HL-60/S4 treated with phorbol 12-myristate 13-acetate at 8.2 ng/mL for 4 days and 3 days (cell line): ENCODE measurements around the gene FOXJ3.

Experiments used
- in situ Hi-C: fragments of 300-500 bp; cut with MboI; formaldehyde crosslinking; loops from 2 replicates; pipeline ENCODE4 v1.15.0; 2022; ENCODE audit warnings: low sequenced_read_pairs

The FOXJ3 gene

DNA sequence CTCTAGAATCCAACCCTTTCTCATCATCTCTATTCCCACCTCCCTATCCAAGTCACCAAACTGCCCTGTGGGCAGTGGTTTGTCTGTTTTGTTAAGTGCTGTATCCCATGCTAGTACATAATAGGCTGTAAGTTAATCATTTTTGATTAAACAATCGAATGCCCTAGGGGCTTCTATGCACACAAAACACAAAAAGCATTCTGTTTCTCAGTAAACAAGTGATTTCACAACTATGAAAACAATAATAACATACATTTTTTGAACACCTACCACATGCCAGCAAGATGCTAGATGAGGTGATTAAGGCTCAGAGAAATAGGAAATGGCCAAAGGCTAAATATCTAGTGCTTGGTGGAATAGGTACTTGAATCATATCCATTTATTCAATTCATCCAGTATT lies 186.9 kb downstream of the FOXJ3 start:
- in situ Hi-C loops, result loop anchor here (25.0 kb wide), 1 partner anchor 586 kb away; no protein-coding TSS in a partner anchor

DNA sequence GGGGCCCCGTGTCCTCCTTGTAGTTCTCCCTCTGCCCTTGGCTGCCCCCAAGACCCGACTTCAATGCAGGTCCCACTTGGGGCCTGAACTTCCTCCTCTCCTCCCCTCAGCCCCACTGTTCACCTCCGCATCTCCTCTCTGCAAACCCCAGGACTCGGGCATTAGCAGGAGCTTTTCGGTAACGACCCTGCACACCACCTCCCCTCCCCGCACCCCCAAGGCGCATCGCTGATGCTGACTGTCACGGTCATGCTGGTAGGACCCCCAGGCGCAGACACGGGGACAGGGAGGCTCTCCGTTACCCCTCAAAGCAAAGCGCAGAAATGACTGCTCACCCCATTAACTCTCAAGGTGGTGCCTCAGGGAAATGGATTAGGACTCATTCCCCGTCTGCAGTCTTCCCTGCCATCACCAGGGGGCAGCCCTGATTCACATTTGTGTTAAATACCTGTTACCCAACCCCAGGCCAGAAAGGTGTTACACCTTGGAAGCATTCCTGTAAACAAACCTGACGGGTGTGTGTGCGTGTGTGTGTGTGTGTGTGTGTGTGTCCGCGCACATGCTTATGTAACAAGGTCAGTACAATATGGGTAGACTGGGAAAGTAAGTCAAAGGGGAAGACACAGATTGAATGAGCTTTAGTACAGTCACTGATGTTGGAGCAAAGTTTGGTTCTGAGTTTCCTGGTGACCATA lies 188.3 kb downstream of the FOXJ3 start:
- in situ Hi-C loops, result loop anchor here (25.0 kb wide), 1 partner anchor 584 kb away; no protein-coding TSS in a partner anchor

DNA sequence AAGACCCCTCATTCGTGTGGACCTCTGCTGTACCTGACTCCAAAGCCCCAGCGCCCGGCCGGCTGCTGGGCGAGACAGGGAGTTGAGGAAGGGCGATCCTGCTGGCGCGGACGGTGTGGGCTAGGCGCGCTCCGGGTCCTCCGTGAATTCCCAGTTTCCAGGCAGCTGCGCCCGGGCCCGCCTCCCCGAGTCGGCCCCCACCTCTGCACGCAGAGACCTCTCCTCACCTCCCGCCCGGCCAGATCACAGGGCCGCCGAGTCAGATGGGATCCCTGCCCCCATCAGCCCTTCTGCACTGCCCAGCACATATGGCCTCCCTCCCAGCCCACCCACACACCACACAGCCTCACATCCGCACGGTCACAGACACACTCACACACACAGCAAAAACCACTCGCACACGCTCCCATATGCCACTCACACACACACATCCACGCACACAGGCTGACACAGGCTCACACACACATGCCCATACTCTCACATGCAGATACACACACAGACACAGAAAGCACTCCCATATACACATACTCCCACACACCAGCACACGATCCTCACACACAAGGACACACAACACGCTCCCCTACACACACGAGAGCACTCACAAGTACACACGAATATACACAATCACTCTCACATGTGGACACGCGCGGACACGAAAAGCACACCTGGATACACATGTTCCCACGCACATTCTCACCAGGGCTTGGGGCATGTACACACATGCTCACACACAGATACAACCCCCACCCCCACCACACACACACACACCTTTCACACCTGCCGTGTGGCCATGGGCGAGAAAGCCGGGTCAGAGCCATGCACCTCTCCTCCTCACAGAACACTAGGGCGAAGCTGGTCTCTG lies 189.0 kb downstream of the FOXJ3 start:
- in situ Hi-C loops, result loop anchor here (25.0 kb wide), 1 partner anchor 584 kb away; no protein-coding TSS in a partner anchor

DNA sequence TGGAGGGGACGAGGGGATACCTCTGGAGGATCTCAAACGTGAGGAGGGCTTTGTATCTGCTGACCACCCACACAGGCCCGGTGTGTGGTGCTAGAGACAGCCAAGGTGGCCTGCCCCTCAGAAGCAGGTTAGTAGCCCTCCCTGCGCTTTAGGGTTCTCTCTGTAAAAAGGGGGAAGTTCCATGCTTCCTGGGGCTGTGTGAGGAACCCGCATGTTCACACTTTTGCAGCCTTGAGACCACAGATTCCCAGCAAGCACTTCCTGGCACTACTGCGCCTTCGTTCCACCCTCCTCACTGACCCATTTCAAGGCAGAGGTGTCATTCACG lies 189.7 kb downstream of the FOXJ3 start:
- in situ Hi-C loops, result loop anchor here (25.0 kb wide), 1 partner anchor 583 kb away; no protein-coding TSS in a partner anchor

DNA sequence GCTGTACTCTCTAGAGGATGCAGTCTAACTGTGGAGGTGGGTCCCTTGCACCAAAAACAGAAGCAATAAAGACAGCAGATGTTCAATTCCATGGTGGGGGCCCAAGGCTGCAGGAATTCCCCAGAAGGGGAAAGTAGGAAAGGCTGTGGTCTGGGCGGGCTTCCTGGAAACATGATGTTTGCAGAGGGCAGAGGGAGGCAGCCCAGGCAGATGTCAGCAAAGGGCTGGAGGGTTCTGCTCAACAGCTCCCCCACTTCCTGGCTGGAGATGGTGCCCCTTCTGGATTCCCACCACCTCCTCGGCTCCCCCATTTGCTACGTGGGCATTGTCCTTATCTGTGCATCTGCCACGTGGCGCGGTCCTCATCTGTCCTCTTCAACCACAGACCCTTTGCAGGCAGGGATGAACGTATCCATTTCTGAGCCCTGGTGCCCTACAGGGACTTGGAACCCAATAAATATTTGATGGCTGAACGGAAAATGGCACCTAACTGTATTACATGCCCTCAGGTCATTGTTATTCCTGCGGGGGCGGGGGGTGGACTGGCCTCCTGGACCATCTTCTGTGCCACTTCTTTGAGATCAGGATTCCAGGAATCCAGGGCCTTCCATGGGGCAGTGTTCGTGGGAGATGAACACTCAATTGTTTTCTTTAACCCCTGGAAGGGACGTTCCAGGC lies 190.2 kb downstream of the FOXJ3 start:
- in situ Hi-C loops, result loop anchor here (25.0 kb wide), 1 partner anchor 583 kb away; no protein-coding TSS in a partner anchor

DNA sequence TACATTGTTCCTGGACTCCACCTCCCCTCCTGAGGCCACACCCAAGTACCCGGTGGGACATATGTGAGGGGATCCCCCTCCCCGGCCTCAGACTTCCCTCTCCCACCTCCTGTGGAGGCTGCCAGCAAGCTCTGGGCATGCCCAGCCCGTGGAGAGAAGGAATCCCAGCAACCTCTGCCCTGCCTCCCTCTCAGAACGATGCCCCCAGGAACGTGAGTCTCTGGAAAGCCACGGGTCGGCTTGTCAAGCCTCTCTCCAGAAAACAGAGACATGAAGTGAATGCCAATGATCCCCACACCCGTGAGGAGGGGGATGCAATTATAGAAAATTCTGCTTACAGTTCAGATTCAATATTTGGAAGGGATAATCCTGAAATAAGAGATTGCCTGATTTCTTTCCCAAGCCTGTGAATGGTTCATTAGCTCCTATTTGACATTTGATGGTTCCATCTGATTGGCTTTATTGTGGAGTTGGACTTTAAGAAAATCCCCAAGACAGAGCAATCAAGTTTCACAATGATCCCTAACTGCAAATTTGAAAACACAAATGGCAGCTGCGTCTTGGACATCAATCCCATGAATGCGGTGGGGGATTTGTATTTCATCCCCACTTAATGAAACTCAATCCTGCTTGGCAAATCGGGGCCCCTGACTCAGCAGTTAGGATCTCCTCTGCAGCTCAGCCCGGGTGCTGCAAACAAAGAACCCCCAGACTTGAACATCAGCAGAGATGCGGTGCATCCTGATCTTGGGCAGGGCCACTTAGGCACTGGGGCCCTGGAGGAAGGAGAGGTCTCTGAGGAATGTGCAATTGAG lies 190.9 kb downstream of the FOXJ3 start:
- in situ Hi-C loops, result loop anchor here (25.0 kb wide), 1 partner anchor 582 kb away; no protein-coding TSS in a partner anchor

DNA sequence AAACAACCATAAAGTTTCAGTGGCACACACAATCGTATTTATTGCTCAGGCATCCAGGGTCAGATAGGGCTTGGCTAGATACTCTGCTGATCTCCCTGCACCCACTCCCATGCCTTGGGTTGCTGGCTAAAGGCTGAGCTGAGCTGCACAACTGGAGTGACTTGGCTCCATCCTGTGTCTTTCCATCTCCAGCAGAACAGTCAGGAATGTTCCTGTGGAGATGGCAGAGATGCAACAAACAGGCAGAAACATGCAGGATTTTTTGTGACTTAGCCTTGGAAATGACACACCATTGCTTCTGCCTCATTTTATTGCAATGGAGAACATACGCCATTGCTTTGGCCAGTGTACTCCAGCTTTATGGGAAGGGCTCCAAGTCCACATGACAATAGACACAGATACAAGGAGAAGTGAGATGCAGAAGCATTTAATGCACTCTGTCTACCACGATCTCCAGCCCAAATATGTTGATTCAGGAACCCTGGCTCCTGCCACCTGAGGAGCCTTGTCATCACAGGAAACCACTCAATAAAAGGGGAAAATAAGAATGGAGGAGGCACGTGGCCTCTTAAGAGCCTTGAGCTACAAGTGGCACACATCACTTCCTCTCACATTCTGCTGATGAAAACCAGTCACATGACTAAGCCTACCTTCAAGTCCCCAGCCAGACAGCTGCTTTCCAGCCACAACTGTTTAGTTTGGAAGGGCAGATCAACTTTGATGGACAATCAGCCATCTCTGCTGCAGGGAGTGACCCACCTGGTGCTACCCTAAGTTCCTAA lies 191.9 kb downstream of the FOXJ3 start:
- in situ Hi-C loops, result loop anchor here (25.0 kb wide), 1 partner anchor 581 kb away; no protein-coding TSS in a partner anchor

DNA sequence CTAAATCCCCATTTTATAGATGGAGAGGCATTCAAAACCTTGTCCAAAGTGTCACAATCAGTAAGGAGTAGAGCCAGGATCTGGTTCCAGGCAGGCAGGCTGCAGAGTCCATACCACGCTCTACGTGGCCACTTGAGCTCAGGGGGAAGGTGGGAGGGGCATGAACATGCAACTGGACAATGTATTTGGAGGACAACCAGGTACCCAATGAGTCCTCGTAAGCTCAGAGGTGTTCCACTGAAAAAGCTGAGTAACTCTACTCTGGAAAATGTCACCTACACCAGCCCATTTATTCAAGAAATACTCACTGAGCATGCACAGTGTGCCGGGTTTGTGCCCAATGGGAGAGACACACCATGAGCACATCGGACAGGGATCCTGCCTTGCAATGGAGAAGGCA lies 193.1 kb downstream of the FOXJ3 start:
- in situ Hi-C loops, result loop anchor here (25.0 kb wide), 1 partner anchor 580 kb away; no protein-coding TSS in a partner anchor

DNA sequence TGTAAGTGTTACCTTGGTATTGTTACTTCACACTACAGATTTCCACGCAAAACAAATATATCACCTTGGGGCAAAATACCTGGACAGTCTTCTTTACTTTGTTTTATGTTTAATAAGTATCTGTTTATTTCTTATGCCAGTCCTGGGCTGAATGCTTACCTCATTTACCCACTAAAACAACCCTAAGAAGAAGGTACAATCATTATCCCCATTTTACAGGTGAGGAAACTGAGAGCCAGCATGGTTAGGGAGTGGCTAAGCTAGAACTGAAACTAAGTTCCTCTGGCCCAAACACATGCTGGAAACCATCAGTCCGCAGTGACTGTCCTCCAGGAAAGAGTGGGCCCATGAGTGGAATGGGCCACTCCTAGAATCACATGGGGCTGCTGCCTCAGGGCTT lies 194.8 kb downstream of the FOXJ3 start:
- in situ Hi-C loops, result loop anchor here (25.0 kb wide), 1 partner anchor 578 kb away; no protein-coding TSS in a partner anchor

DNA sequence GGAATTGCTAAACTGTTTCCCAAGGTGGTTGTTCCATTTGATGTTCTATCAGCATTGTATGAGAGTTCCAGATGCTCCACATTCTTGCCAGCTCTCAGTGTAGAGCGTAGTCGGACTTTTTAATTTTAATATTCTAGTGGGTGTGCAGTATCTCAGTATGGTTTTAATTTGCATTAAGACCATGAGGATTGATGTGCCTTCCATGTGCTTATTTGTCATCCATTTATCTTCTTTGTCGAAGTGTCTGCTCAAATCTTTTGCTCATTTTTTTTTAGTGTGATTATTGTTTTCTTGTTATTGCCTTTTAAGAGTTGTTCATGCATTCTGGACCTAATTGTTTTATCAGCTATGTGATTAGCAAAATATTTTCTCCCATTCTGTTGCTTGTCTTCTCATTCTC lies 195.6 kb downstream of the FOXJ3 start:
- in situ Hi-C loops, result loop anchor here (25.0 kb wide), 1 partner anchor 577 kb away; no protein-coding TSS in a partner anchor

DNA sequence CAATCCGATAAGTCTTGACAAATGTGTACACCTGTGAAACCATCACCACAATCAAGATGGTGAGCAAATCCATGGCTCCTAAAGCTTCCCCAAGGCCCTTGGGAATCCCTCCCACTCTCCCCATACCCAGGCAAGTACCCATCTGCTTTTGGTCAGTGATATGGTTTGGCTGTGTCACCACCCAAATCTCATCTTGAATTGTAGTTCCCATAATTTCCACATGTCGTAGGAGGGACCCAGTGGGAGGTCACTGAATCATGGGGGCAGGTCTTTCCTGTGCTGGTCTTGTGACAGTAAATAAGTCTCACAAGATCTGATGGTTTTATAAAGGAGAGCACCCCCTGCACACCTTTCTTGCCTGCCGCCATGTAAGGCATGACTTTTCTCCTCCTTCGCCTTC lies 196.4 kb downstream of the FOXJ3 start:
- in situ Hi-C loops, result loop anchor here (25.0 kb wide), 1 partner anchor 576 kb away; no protein-coding TSS in a partner anchor

DNA sequence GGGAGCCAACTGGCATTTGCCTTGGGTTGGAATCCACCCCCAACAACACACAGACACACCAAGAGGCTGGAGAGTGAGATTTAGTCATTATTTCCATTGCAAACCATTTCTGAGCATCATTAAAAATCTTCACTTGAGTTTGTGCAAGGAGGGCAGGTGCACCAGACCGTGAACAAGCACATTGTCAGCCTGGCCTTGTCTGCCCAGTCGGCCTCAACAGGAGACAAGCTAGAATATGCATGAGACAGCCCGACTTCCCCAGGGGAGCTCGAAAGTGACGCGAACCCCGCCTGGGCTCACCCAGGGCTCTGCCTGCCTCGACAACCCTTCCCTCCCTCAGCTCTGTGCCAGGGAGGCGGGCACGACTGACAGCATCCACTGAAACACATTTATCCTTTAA lies 197.3 kb downstream of the FOXJ3 start:
- in situ Hi-C loops, result loop anchor here (25.0 kb wide), 1 partner anchor 575 kb away; no protein-coding TSS in a partner anchor

DNA sequence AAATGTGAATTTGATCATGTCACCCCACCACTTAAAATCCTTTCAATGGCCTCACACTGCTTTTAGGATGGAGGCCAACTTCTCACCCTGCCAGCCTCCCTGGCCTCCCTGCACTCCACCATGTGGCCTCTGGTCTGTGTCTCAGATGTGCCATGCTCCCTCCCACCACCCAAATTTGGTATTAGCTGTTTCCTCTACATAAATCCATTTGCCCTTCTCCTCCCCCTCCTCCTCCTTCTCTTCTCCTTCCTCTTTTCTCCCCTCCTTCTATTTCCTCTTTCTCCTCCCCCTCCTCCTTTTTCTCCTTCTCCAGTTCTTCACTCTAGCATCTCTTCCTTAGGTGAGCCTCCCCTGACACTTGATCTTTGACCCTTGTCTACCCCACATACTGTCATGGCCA lies 198.6 kb downstream of the FOXJ3 start:
- in situ Hi-C loops, result loop anchor here (25.0 kb wide), 1 partner anchor 574 kb away; no protein-coding TSS in a partner anchor

DNA sequence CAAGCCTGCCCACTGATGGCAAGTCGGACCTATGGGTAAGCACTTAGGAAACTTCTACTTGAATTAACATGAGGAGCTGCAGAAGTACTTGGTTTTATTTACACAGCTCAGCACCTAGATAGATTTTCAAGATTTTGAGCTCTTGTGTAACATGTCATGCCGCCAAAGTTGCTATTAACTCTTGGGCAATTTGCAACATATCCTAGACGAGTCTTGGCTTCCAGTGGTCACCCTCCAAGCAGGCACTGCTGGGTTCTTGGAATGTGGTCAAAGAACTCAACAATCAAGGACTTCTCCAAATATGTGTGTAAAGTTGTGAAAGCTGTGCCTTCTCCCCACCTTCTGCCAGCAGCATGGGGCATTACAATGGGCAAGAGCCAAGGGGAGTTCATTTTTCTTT lies 199.6 kb downstream of the FOXJ3 start:
- in situ Hi-C loops, result loop anchor here (25.0 kb wide), 1 partner anchor 573 kb away; no protein-coding TSS in a partner anchor

DNA sequence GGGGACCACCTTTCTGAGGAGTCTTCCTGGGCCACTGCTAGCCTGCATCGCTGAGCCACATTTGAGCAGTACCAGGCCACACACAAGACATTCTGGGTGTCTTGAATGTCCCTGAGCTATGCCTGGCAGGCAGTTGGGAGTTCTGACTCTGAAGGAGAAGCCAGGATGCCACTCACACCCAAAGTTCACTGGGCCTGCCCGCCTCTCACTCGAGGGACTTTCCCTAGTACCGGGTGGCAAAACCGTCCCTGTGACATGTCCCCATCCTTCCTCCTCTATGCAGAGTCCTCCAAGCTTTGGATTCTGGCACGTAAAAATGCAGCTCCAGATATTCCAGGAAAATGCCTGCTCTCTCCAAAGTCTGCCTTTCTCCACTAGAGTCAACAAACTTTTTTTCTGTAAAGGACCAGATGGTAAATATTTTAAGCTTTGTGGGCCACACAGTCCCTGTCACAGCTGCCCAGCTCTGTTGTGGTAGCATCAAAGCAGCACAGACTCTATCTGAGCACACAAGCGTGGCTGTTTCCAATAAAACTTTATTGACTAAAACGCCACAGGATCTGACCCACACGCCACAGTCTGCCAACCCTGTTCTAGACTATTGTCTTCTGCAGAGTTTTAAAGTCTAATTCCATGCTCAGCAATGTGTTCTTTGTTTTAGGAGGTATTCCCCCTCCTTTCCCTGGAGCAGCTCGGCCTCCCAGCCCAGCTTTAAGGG lies 201.1 kb downstream of the FOXJ3 start:
- in situ Hi-C loops, result loop anchor here (25.0 kb wide), 1 partner anchor 572 kb away; no protein-coding TSS in a partner anchor

DNA sequence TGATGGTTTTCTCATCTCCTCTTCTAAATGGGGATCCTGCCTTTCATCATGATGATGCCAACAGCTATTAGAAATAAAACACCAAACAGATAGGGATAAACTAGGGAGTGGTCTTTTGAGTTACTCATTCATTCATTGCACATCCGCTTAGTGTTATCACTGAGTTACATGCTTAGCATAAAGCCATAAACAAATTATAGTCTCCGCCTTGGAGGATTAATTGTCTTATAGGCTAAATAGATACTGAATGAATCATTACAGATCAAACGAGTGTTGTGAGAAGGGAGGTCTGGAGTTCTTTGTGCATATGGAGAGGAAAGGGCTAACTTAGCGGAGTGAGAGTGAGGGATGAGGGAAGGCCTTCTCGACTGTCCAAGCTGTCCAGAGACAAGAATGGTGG lies 201.6 kb downstream of the FOXJ3 start:
- in situ Hi-C loops, result loop anchor here (25.0 kb wide), 1 partner anchor 571 kb away; no protein-coding TSS in a partner anchor

DNA sequence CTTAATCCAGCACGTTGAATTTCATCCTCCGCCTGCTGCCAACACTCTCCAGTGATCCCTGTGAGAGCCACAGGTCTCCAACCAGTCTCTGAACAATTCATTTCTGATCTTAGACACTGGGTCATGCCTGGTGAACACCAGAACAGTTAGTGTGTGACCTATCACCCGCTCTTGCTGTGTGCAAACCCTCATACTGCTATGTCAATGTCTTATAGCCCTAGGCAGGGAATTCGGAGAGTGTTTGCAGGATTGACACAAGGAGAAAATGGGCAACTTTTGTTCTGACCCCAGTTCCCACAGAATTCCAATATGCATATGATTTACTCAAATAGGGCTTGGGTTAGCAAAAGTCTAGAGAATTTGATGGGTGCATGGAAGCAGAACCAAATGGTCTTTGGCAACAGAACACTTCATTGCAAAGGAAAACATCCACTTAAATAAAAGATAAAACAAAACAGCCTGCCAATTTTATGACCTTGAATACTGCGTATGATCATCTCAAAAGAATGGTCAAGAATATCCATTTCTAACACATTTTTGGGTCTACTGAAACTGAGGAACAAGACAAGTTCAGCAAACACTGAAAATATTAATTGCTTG lies 204.9 kb downstream of the FOXJ3 start:
- in situ Hi-C loops, result loop anchor here (25.0 kb wide), 1 partner anchor 568 kb away; no protein-coding TSS in a partner anchor

DNA sequence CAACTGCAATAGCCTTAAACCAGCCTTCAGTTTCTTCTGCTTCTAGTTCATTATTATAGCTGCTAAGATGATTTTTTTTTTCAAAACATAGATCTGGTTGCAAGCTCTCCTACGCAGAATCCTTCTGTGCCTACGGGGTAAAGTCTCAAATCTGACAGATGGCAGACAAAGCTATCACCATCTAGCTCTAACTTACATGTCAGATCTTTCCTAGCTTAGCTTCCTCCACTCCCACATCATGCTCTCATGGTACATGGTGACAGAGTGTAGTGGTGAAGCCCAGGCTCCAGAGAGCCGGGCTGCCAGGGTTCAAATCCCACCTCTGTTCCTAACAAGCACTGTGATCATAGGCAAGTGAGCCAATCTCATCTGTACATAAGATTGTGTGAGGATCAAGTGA lies 206.1 kb downstream of the FOXJ3 start:
- in situ Hi-C loops, result loop anchor here (25.0 kb wide), 1 partner anchor 567 kb away; no protein-coding TSS in a partner anchor
